Natural killer cell treated with Interleukin-12 subunit alpha and Interleukin-12 subunit beta and Interleukin-15 and Interleukin-18, amount 100 ng/mL, for 72 hours (primary cell): ENCODE data around the gene SLC1A5. TPM values are rescaled to one million over a fixed set of nuclear protein-coding genes. Genes with fewer than 3 reads are reported as not detected.

Source experiments
- ATAC-seq, 2 donors: fragments of 150-1000 bp; cut with Tn5 transposase in 1 of 2; sonication (Bioruptor Pico), chemical (Tn5 transposase) in 1 of 2; 2 replicates each; pipeline ENCODE4 v1.10.0; 2021
- DNase-seq: peaks from one replicate; pipeline ENCODE4 v3.0.0; 2022; ENCODE audit warnings: low spot score
- H3K27ac Mint-ChIP-seq, 2 donors: 1 replicate in 1 of 2; 2 replicates in 1 of 2; pipeline ENCODE4 v1.8.0; 2022; ENCODE audit warnings: mixed read lengths in 2 of 2, mild to moderate bottlenecking in 1 of 2, moderate library complexity in 1 of 2
- H3K27me3 Mint-ChIP-seq, 2 donors: 1 replicate in 1 of 2; 2 replicates in 1 of 2; pipeline ENCODE4 v1.8.0; 2022; ENCODE audit warnings: mixed read lengths in 2 of 2
- H3K36me3 Mint-ChIP-seq: one replicate; pipeline ENCODE4 v1.8.0; 2022; ENCODE audit warnings: mixed read lengths
- H3K4me1 Mint-ChIP-seq, 2 donors: 1 replicate in 1 of 2; 2 replicates in 1 of 2; pipeline ENCODE4 v1.8.0; 2022; ENCODE audit warnings: low read depth in 2 of 2, mixed read lengths in 2 of 2, mild to moderate bottlenecking in 1 of 2
- H3K4me3 Mint-ChIP-seq: one replicate; pipeline ENCODE4 v1.8.0; 2022; ENCODE audit warnings: mixed read lengths
- H3K9me3 Mint-ChIP-seq: 2 replicates; pipeline ENCODE4 v1.8.0; 2022; ENCODE audit warnings: mixed read lengths
- total RNA-seq, 2 donors: library from RNA; stranded (reverse); gene quantifications; one replicate each; pipeline ENCODE4 v1.2.3, GENCODE V29; 2022

Gene SLC1A5
- total RNA-seq, 2 donors from 2014 or later, result 215 to 269 TPM

- ATAC-seq, result no peak
- DNase-seq, result no peak
- H3K27me3 Mint-ChIP-seq, result no peaks in the 10 kb centered on the region
- no peaks in the 10 kb centered on the region for H3K36me3 Mint-ChIP-seq
- peaks cover 0 to 10% of the 10 kb centered on the region in 2 donors for H3K4me1 Mint-ChIP-seq
- no peak overlapping the region for H3K27ac Mint-ChIP-seq
- no peaks in the 10 kb centered on the region for H3K9me3 Mint-ChIP-seq
- H3K4me3 Mint-ChIP-seq, result peak overlapping the region; percentile 25
Measured at GRCh38 chr19:46755077-46755852, 33.1 kb downstream of the SLC1A5 start.

GRCh38 chr19:46753420-46754155, 34.8 kb downstream of the SLC1A5 start:
- no peaks in the 10 kb centered on the region for H3K36me3 Mint-ChIP-seq
- DNase-seq, result peak; percentile 61
- H3K9me3 Mint-ChIP-seq, result no peaks in the 10 kb centered on the region
- no peak overlapping the region for H3K4me3 Mint-ChIP-seq
- peaks cover 3 to 12% of the 10 kb centered on the region in 2 donors for H3K4me1 Mint-ChIP-seq
- H3K27me3 Mint-ChIP-seq, result no peaks in the 10 kb centered on the region
- peak; percentile 70 to 76 for ATAC-seq
- H3K27ac Mint-ChIP-seq, result no peak overlapping the region

- H3K4me3 Mint-ChIP-seq, result peak overlapping the region; percentile 22
- no peaks in the 10 kb centered on the region for H3K27me3 Mint-ChIP-seq
- DNase-seq (peak; percentile 75), ATAC-seq (no peak)
- H3K9me3 Mint-ChIP-seq, result no peaks in the 10 kb centered on the region
- H3K27ac Mint-ChIP-seq, result peak overlapping the region; percentile 60 to 62
- H3K36me3 Mint-ChIP-seq, result no peaks in the 10 kb centered on the region
- peaks cover 24 to 27% of the 10 kb centered on the region in 2 donors for H3K4me1 Mint-ChIP-seq
Measured at GRCh38 chr19:46748325-46749109, 39.9 kb downstream of the SLC1A5 start.

GRCh38 chr19:46746281-46747057, 41.9 kb downstream of the SLC1A5 start, which contains the start of gene STRN4:
Gene STRN4 (minus strand): TSS chr19:46746450. CDS start chr19:46746430, 20 bp downstream.
- Mint-ChIP-seq H3K4me1 (peaks cover 40 to 43% of the 10 kb centered on the region in 2 donors), H3K36me3 (no peaks in the 10 kb centered on the region)

GRCh38 chr19:46745521-46746280, 42.7 kb downstream of the SLC1A5 start, which contains the start of gene FKRP:
Gene FKRP (plus strand): TSS chr19:46746057. CDS start chr19:46755451, 9,394 bp downstream.
- Mint-ChIP-seq H3K4me3 (peak within 1 kb of the TSS; percentile 84), H3K4me1 (peaks cover 44 to 47% of the 10 kb centered on the region in 2 donors), H3K27ac (peak within 1 kb of the TSS; percentile 79 to 94), H3K27me3 (no peaks in the 10 kb centered on the region), H3K36me3 (no peaks in the 10 kb centered on the region), H3K9me3 (no peaks in the 10 kb centered on the region)
- peak; percentile 75 to 83 for ATAC-seq
- peak; percentile 57 for DNase-seq

More at GRCh38 chr19:46746281-46747057, 41.9 kb downstream of the SLC1A5 start, which contains the start of gene STRN4:
- Mint-ChIP-seq H3K9me3 (no peaks in the 10 kb centered on the region), H3K4me3 (peak within 1 kb of the TSS; percentile 84), H3K27ac (peak within 1 kb of the TSS; percentile 79 to 94), H3K27me3 (no peaks in the 10 kb centered on the region)
- ATAC-seq (peak; percentile 86 to 91), DNase-seq (peak; percentile 72)

GRCh38 chr19:46745030-46745429, 43.4 kb downstream of the SLC1A5 start:
- H3K27me3 Mint-ChIP-seq, result no peaks in the 10 kb centered on the region
- no peak for ATAC-seq
- DNase-seq, result no peak
- peak overlapping the region; percentile 84 for H3K4me3 Mint-ChIP-seq
- peaks cover 50 to 51% of the 10 kb centered on the region in 2 donors for H3K4me1 Mint-ChIP-seq
- peak overlapping the region; percentile 79 to 94 for H3K27ac Mint-ChIP-seq
- no peaks in the 10 kb centered on the region for H3K9me3 Mint-ChIP-seq
- H3K36me3 Mint-ChIP-seq, result no peaks in the 10 kb centered on the region

GRCh38 chr19:46744005-46744691, 44.2 kb downstream of the SLC1A5 start:
- no peaks in the 10 kb centered on the region for H3K36me3 Mint-ChIP-seq
- no peak for DNase-seq
- ATAC-seq, result no peak
- peaks cover 55 to 56% of the 10 kb centered on the region in 2 donors for H3K4me1 Mint-ChIP-seq
- H3K9me3 Mint-ChIP-seq, result no peaks in the 10 kb centered on the region
- H3K27ac Mint-ChIP-seq, result peak overlapping the region; percentile 79 to 94
- H3K4me3 Mint-ChIP-seq, result peak overlapping the region; percentile 84
- no peaks in the 10 kb centered on the region for H3K27me3 Mint-ChIP-seq

- no peak for ATAC-seq
- Mint-ChIP-seq H3K4me1 (peaks cover 49 to 50% of the 10 kb centered on the region in 2 donors), H3K4me3 (peak overlapping the region; percentile 19), H3K27ac (peak overlapping the region in 1 of 2 donors; percentile 40), H3K9me3 (no peaks in the 10 kb centered on the region), H3K36me3 (no peaks in the 10 kb centered on the region), H3K27me3 (no peaks in the 10 kb centered on the region)
- DNase-seq, result no peak
Measured at GRCh38 chr19:46742926-46743480, 45.4 kb downstream of the SLC1A5 start.

- H3K4me3 Mint-ChIP-seq, result no peak overlapping the region
Measured at GRCh38 chr19:46741447-46741846, 46.9 kb downstream of the SLC1A5 start.

GRCh38 chr19:46739290-46739771, 49.1 kb downstream of the SLC1A5 start:
- ATAC-seq (no peak), DNase-seq (no peak)
- Mint-ChIP-seq H3K27ac (no peak overlapping the region), H3K4me3 (no peak overlapping the region), H3K9me3 (no peaks in the 10 kb centered on the region), H3K4me1 (peaks cover 34 to 35% of the 10 kb centered on the region in 2 donors), H3K36me3 (no peaks in the 10 kb centered on the region), H3K27me3 (no peaks in the 10 kb centered on the region)

More at GRCh38 chr19:46741447-46741846, 46.9 kb downstream of the SLC1A5 start:
- no peaks in the 10 kb centered on the region for H3K9me3 Mint-ChIP-seq
- DNase-seq (no peak), ATAC-seq (no peak)
- H3K4me1 Mint-ChIP-seq, result peaks cover 44 to 47% of the 10 kb centered on the region in 2 donors
- no peak overlapping the region for H3K27ac Mint-ChIP-seq
- H3K36me3 Mint-ChIP-seq, result no peaks in the 10 kb centered on the region
- no peaks in the 10 kb centered on the region for H3K27me3 Mint-ChIP-seq

GRCh38 chr19:46737761-46738171, 50.6 kb downstream of the SLC1A5 start:
- H3K4me1 Mint-ChIP-seq, result peaks cover 24 to 25% of the 10 kb centered on the region in 2 donors
- peaks cover 5% of the 10 kb centered on the region for H3K36me3 Mint-ChIP-seq
- DNase-seq (no peak), ATAC-seq (no peak)
- no peaks in the 10 kb centered on the region for H3K27me3 Mint-ChIP-seq
- H3K27ac Mint-ChIP-seq, result no peak overlapping the region
- H3K4me3 Mint-ChIP-seq, result no peak overlapping the region
- no peaks in the 10 kb centered on the region for H3K9me3 Mint-ChIP-seq
